Measurements from ENCODE around the gene ADI1.
"Not testable (repeated sequence)": the region's sequence is repeated elsewhere in the genome, so short reads cannot be mapped to it uniquely, and the experiment has no call there.

Gene ADI1

GRCh38 chr2:3493615-3494007, 25.7 kb downstream of the ADI1 start:
- peak; percentile 79 for DNase-seq (ENCODE audit: low spot score)

- DNase-seq (ENCODE audit: low spot score), result no peak
Measured at GRCh38 chr2:3492951-3493614, 26.2 kb downstream of the ADI1 start.

DNA sequence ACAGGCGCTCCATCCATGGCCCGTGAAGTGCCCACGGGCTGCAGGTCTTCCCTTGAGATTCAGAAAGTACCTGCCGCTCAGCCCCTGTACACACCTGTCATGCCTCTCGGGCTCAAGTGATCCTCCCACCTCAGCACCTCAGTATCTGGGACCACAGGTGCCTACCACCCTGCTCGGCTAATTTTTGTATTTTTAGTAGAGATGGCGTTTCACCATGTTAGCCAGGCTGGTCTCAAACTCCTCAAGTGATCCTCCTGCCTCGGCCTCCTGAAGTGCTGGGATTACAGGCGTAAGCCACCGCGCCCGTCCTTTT, 26.9 kb downstream of the ADI1 start:
- not testable (repeated sequence) for DNase-seq (ENCODE audit: low spot score)

- no peak for DNase-seq (ENCODE audit: low spot score)
Measured at GRCh38 chr2:3491716-3492474, 27.4 kb downstream of the ADI1 start.

DNA sequence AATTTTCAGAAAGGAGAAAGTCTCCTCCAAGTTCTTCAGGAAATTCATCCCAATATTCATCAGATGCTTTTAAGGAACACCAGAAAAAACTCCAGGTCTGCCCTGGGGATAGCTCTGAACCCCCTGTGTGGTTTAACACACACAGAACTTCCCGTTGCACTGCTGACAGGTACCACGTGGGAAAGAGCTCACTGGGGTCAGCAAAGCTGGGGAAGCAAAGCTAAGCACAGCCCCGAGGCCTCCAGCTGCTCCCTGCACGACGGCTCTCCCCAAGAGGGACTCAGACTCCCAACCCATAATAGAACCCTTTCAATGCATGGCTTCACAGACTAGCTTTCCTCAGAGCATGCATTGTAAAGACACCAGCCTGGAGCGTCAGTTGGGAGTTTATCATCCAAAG, 28.0 kb downstream of the ADI1 start:
- no peak for DNase-seq (ENCODE audit: low spot score)

- DNase-seq (ENCODE audit: low spot score), result no peak
Measured at GRCh38 chr2:3490191-3491170, 28.9 kb downstream of the ADI1 start.

DNA sequence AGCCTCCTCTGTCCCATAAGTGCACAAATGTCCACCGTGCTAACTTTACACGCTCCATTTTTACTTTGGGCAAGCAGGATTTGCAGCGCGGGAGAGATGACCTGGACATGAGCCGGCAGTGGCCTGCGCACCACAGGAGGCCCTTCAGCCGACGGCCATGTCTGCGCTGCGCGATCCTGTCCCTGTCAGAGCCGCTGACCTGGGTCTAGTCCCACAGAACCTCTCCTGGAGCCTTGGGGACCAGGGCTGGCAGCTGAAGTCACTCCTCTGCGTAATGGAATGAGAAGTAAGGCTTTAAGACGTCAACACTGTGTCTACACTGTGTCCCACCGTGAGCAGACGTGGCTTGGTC, 29.6 kb downstream of the ADI1 start:
- DNase-seq (ENCODE audit: low spot score), result no peak

DNA sequence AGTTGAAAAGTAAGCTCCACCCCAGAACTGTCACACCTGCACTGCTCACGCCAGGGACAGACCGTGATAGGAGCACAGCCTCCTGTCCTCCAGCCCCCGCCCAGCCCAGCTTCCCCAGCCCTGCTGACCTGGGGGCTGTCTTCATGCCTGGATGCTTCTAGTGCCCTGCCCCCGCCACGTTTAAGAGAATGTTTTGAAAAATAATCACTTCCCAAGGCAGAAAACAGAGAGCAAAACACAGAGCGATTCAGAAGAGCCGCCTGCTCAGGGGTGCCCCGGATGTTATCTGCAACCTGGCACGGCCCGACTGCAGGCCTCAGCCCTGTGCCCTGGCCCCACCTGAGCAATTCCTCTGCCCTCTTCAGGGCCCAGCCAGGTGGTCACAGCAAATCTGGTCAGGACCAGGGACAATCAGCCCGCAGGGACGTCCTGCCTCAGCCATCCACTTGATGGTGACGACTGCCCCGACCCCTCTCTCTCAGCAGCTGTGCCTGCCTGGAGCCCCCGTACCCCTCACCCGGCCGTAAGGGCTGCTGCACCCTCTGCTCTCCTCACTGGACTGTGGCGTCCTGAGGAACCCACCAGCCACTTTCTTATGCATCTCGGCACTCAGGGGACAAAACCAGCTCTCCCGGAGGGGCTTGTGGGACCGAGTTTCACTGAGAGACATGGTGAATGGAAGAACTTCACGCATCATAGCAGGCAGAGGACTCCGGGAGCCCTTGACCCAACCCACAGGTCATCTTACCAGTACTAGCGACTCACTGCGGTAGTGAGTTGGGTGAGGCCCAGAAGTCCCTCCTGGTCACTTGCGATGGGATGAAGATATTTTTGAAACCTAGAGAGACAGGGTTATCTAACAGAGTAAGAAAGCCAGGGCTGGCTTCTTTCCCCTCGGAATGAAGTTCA, 30.2 kb downstream of the ADI1 start:
- no peak for DNase-seq (ENCODE audit: low spot score)

DNA sequence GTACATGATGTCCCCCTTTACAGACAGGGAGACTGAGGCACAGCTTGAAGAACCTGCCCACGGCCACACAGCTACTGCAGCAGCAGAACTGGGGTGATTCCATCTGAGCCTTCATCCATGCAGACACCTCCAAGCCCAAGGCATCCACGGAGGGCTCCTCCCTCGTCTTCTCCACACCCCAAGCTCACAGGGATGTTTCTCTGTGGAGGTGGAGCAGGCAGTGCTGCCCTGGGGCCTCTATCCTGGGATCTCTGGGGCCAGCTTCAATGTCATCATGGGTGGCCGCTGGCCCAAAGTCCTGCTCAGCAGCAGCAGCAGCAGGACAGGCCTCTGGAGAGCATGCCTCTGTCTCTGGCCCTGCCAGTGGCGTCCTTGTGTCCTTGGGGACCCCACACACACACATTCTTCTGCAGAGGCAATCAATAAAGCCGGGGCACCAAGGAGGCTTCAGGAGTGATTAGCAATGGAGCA, 31.2 kb downstream of the ADI1 start:
- no peak for DNase-seq (ENCODE audit: low spot score)

DNA sequence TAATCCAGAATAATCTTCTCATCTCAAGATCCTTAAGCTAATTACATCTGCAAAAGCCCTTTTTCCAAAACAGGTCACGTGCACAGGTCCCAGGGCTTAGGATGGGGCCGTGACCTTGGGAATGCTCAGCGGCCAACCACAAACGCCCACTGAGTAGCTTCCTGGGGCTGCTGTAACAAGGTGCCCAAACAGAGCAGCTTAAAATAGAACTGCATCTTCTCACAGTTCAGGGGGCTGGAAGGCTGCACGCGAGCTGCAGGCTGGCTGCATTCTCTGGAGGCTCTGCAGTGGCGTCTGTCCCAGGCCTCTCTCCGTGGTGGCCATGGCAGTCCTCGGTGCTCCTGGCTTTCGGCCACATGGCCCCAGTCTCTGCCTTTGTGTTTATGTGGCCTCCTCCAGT, 31.9 kb downstream of the ADI1 start:
- DNase-seq (ENCODE audit: low spot score), result no peak

DNA sequence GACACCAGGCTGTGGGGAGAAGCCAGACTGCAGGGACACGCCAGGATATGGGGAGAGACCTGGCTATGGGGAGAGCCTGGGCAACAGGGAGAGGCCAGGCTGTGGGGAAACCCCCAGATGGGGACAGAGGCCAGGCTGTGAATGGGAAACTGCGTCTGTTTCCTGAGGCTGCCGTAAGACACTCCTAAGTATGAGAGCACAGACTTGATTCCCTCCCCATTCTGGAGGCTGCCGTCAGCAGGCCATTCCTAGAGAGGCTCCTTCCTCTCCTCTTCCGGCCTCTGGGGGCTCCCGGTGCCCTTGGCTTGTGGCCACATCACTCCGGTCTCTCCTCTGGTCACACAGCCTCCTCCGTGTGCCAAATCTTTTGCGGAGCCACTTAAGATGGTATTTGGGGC, 32.3 kb downstream of the ADI1 start:
- no peak for DNase-seq (ENCODE audit: low spot score)

- no peak for DNase-seq (ENCODE audit: low spot score)
Measured at GRCh38 chr2:3486047-3487027, 33.0 kb downstream of the ADI1 start.

GRCh38 chr2:3485166-3485565, 34.2 kb downstream of the ADI1 start:
- no peak for DNase-seq (ENCODE audit: low spot score)

DNA sequence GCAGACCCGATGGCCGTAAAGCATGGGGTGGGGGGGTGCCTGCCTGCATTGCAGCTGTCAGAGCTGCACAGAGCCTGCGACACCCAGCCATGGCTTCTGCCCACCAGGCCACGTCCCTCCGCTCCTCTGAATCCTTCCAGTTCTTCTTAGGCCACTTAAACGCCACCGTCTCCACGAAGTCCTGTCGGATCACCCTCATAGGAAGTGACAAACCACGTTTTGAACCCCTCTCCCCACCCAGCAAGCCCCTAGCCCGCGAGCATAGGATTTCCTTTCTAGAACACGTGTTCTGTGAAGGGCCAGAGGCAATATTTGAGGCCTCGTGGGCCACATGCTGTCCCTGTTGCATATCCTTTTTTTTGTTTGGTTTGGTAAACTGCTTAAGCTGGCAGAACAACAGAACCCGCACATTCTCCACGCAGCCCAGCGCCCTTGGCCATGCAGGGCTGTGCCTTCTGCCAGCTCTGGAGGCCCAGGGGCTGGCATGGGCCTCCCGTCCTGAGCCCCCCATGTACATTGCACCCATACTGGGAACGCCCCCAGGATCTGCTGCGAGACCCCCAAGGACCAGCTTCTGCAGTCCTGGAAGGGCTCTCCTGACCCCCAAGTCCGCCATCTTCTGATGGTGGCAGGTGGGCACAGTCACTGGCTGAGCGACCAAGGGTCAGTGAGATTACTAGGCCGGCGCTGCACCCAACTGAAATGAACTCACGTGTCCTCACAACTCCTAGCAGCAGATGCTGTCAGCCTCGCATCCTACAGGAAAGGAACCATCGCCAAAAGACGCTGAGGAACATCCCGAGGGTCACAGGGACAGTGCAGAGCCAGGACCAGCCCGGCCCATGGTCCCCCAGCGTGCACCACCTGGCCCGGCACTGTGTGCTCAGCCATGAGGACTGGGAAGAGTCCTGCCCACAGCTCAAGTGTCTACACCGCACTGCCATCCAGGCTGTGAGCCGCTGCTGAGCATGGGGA, 35.1 kb downstream of the ADI1 start:
- no peak for DNase-seq (ENCODE audit: low spot score)

DNA sequence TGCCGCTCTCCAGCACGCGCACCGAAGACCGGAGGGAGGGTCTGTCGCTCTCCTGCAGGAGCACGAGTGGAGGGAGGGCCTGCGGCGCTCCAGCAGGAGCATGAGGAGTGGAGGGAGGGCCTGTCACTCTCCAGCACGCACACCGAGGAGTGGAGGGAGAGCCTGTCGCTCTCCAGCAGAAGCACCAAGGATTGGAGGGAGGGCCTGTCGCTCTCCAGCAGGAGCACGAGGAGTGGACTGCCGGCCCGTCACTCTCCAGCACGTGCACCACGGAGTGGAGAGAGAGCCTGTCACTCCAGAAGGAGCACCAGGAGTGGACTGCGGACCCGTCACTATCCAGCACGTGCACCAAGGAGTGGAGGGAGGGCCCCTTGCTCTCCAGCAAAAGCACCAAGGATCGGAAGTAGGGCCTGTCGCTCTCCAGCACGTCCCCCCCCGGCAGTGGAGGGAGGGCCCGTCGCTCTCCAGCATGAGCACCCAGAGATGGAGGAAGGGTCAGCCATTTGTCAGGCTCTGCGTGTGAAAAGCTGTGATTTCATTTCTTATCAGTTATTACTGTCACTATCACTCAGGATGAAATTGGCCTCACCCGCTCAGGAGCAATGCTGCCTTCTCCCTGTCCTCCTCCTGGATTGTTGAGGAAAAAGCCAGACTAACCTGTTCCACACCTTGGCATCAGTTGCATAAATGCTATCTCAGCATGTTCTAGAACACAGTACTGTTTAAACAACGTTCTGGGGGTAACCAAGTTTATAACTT, 35.9 kb downstream of the ADI1 start:
- DNase-seq (ENCODE audit: low spot score), result peak; percentile 79

- no peak for DNase-seq (ENCODE audit: low spot score)
Measured at GRCh38 chr2:3482363-3482821, 36.9 kb downstream of the ADI1 start.

GRCh38 chr2:3481736-3482362, 37.5 kb downstream of the ADI1 start:
- DNase-seq (ENCODE audit: low spot score), result no peak

GRCh38 chr2:3481011-3481400, 38.3 kb downstream of the ADI1 start:
- DNase-seq (ENCODE audit: low spot score), result no peak

Data from iPS-NIHi11 (cell line).